ENCODE data around the gene EIF3D.

GRCh38 chr22:36552289-36552688 lies 23.3 kb upstream of the EIF3D start:
- TF ChIP-seq EP300 (IDR thresholded peaks at IDR 0.05) (no peak), CTCF (IDR thresholded peaks at IDR 0.05) (no peak), POLR2A (IDR thresholded peaks at IDR 0.05) (no peak)
